ENCODE data around the gene IL21.

DNA sequence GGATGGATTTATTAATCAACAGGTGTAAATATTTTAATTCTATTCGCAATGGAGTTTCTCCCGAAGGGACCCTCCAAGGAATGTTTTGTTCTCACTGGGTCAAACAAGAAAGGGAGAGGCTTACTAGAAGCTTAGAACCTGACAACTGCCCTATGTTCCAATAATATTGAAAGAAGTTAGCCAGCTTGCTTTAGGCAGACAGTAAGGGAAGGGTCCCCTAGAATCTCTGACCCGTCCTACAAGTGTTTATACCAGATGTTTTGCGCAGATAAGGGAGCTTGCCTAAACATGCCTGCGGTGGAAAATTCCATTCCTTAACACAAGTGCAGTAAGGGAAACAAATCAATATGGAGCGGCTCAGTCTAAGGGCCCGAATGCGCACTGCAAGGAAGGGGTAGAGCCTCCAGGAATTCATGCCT lies 17.7 kb downstream of the IL21 start:
- TF ChIP-seq, protein P1, sequence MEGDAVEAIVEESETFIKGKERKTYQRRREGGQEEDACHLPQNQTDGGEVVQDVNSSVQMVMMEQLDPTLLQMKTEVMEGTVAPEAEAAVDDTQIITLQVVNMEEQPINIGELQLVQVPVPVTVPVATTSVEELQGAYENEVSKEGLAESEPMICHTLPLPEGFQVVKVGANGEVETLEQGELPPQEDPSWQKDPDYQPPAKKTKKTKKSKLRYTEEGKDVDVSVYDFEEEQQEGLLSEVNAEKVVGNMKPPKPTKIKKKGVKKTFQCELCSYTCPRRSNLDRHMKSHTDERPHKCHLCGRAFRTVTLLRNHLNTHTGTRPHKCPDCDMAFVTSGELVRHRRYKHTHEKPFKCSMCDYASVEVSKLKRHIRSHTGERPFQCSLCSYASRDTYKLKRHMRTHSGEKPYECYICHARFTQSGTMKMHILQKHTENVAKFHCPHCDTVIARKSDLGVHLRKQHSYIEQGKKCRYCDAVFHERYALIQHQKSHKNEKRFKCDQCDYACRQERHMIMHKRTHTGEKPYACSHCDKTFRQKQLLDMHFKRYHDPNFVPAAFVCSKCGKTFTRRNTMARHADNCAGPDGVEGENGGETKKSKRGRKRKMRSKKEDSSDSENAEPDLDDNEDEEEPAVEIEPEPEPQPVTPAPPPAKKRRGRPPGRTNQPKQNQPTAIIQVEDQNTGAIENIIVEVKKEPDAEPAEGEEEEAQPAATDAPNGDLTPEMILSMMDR (optimal IDR thresholded peaks at IDR 0.05 in 1 of 3, IDR thresholded peaks at IDR 0.05 in 1 of 3, conservative IDR thresholded peaks at IDR 0.05 in 1 of 3; ENCODE audit: extremely low read depth in 1 of 3, insufficient read depth in 2 of 3, low read length in 3 of 3): no peak
- no peak for TF ChIP-seq EZH2 (IDR thresholded peaks at IDR 0.05; ENCODE audit: low read length)

All from keratinocyte (primary cell).